HPDE6-E6E7 (cell line): Measurements from ENCODE around the gene JPH3.

Source experiments
- DNase-seq: peaks from one replicate; pipeline ENCODE4 v3.0.0; 2011; ENCODE audit warnings: missing footprints; ENCODE audit errors: extremely low spot score

Gene JPH3

DNA sequence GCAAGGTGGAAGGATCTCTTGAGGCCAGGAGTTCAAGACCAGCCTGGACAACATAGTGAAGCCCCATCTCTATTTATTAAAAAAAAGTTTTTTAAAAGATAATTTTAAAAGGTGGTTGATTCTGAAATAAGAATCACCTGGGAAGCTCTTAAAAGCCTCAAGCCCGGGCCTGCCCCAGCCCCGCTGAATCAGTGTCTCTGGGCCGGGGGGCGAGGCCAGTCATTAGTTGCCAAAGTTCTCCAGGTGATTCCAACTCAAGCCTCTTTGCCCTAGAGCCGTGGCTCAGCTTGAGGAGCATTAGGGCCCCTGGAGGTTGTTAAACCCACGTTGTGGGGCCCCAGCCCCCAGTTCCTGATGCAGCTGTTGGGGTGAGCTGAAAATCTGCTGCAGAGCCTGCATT lies 24.6 kb downstream of the JPH3 start:
- no peak for DNase-seq

GRCh38 chr16:87627542-87628245 lies 25.4 kb downstream of the JPH3 start:
- DNase-seq = no peak

GRCh38 chr16:87628246-87628923 lies 26.1 kb downstream of the JPH3 start:
- no peak for DNase-seq

GRCh38 chr16:87628940-87629339 lies 26.6 kb downstream of the JPH3 start:
- peak; percentile 75 for DNase-seq

- no peak for DNase-seq
These were observed 28.8 kb downstream of the JPH3 start for GRCh38 chr16:87631067-87631466.

- no peak for DNase-seq
These were observed 32.1 kb downstream of the JPH3 start for GRCh38 chr16:87634411-87634810.

DNA sequence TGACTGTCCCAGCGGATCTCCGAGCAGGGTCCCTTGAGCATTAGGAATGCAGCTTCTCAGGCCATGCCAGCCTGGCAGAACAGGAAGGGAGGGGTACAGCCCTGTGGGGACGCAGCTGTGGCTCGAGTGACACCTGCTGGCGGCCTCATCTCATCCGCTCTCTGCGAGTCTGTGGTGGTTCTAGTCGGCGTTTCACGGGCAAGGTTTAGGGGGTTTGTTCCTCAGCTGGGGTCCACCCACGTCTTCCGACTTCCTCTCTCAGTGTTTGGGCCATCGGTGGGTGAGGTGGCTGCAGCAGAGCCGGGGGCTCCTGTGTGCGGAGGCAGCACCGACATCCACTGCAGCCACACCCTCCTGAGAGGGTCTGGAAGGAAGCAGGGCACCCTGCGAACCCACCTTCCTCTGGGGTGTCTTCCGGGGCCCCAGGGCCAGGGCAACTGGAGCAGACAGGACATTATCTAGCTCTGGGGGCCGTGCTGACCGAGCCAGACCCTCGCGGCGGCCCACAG lies 33.3 kb downstream of the JPH3 start:
- peak; percentile 73 for DNase-seq

DNA sequence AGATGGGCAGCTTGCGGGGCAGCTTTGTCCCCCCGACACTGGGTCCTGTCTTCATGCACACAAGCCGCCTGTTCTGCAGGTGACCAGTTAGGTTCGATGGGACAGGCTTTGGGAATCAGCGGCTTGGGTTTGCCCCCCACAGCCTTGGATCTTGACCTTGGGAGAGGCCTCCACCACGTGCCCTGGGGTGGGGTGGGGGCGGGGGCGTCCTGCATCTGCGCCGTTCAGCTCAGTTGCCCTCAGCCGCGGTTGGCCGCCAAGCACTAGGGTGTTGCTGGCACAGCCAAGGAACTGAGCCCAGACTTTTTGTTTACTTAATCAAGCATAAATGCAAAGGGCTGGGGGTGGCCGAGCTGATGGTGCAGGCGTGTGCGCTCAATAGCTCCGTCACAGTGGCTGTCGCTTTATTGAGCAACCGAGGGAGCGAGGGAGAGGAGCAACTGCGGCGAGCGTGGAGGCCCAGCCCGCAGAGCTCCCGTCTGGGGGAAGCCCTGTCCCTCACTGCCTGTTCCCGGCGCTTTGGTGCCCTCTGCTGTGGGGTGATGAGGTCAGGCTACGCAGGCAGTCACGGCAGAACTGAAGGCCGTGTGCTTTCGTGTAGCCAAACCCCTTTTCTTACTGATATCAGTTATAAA lies 33.9 kb downstream of the JPH3 start:
- peak; percentile 95 for DNase-seq

DNA sequence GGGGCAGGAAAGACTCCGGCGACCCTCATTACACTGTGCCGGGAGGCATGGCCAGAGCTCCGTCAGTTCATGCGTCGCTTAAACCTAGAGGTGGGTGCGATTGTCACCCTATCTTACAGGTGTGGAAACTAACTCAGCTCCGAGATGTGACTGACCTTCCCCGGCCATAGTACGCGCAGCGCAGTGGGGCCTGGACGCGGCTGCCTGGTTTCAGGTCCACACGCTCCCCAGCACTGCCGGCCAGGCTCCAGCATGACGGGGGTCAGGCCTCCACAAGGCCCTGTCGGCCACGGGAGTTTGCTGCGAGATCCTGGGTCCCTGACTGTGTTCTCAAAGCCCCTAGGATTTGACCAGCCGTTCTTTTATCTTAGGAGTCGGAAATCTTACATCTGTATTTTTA lies 34.4 kb downstream of the JPH3 start:
- DNase-seq = no peak

DNA sequence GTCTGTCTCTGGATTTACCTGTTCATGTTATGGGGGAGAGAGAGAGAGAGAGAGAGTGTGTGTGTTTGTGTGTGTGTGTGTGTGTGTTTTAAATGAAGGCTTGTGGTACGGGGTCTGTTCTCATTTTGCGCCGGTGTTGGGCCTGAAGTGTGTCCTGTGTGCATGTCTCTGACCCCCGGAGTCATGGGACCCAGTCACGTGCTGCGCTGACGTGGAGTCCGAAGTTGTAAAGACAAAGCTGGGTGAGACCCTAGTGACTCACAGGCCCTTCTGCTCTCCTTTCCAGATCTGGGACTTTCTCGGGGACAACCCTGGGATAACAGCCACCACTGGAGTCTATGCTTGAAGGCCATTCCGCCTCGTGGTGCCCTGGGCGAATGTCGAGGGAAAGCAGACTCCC lies 35.0 kb downstream of the JPH3 start:
- no peak for DNase-seq

- DNase-seq = no peak
These were observed 36.4 kb downstream of the JPH3 start for GRCh38 chr16:87638736-87639135.

DNA sequence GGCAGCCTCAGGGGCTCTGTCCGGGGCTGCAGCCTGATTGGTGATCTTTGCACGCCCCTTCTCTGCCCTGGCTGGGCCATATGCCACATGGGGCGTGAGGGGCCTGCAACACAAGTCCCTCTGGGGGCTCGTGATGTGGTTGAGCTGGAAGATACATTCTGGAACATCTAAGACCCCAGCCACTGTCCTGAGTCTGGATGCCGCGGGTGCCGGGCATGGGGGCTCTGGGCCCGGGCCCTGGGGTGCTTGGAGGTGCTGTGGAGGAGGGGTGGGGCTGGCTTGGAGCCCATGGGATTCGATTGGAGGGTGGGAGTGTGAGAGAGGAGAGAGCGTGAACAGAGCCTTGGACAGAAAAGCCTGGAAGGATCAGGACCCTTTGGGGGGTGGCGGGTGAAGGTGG lies 39.4 kb downstream of the JPH3 start:
- no peak for DNase-seq

GRCh38 chr16:87642491-87642890 lies 40.2 kb downstream of the JPH3 start:
- no peak for DNase-seq

DNA sequence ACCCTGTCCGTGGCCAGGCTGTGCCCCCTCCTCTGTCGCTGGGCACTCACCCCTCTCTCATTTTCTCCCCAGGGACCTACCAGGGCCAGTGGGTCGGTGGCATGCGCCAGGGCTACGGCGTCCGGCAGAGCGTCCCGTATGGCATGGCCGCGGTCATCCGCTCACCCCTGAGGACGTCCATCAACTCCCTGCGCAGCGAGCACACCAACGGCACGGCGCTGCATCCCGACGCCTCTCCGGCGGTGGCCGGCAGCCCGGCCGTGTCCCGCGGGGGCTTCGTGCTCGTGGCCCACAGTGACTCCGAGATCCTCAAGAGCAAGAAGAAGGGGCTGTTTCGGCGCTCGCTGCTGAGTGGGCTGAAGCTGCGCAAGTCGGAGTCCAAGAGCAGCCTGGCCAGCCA lies 41.9 kb downstream of the JPH3 start:
- DNase-seq = no peak

DNA sequence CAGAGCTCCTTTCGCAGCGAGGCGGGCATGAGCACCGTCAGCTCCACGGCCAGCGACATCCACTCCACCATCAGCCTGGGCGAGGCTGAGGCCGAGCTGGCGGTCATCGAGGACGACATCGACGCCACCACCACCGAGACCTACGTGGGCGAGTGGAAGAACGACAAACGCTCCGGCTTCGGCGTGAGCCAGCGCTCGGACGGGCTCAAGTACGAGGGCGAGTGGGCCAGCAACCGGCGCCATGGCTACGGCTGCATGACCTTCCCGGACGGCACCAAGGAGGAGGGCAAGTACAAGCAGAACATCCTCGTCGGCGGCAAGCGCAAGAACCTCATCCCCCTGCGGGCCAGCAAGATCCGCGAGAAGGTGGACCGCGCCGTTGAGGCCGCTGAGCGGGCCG lies 42.3 kb downstream of the JPH3 start:
- DNase-seq = no peak

DNA sequence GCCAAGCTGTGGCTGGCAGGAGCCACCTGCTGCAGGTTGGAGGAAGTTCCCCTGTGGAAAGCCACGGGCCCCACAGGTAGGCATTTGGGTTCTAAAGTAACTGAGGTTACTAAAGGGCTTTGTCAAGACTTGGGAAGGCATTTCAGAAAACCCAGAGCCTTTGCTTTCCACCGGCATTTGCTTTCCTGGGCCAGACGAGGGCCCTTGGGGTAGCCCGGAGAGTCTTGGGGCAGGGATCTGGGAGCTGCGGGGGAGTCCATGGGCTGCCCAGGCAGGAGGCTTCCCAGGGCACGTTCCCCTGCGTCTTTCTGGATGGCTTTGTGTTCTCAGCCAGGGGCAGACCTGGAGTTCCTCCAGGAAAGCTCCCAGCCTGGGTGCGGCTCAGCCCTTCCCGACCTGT lies 43.5 kb downstream of the JPH3 start:
- no peak for DNase-seq

- DNase-seq = no peak
These were observed 45.3 kb downstream of the JPH3 start for GRCh38 chr16:87647431-87648185.

DNA sequence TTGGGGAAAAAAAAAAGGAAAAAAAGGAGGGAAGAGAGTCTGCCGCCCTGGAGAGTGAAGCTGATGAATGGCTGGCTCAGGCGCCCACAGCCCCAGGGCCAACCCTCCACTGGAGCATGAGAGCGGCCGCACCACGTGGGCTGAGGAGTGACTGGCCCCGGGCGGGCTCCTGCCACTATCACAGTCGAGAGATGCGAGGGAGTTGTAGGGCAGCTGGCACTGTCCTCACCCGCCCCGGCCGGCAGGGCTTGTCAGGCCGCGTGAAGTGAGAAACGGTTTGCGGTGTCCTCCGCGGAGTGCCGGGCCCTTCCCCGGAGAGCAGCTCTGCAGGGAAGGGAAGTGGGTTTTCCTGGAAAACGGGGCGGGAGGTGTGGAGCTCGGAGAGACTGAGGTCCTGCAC lies 45.9 kb downstream of the JPH3 start:
- DNase-seq = no peak

DNA sequence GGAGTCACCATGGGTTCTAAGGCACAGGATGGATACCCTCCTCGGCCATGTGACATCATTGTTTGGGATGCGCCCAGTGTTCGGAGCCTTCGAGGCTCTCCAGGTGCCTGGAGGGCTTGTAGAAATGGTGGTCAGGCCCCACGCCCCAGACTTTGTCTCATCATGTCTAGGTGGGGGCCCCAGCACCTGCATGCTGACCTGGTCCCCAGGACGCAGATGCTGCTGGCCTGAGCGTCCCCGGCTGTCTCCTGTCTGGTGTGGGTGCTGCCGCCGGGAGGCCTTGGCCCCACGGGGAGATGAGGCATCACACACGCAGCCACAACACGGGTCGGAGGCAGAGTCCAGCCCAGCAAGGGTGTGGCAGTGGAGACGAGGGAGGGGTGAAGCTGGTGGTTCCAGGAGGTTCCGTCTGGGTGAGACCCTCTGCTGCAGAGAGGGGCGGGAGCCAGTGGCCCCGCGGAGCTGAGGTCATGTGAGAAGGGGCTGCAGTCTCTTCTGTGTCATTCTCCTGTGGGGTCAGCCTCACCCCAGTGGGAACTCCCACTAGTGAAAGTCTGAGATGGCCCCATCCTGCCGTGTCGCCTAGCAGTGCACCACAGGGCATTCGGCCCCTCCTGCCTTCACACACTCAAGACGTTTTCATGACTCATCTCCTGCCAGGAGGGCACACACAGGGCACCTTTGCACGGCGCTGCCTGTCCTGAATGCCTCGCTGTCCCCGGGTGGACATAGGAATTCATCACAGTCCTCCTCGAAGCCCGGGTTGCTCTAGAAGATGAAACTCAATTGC lies 46.6 kb downstream of the JPH3 start:
- no peak for DNase-seq

DNA sequence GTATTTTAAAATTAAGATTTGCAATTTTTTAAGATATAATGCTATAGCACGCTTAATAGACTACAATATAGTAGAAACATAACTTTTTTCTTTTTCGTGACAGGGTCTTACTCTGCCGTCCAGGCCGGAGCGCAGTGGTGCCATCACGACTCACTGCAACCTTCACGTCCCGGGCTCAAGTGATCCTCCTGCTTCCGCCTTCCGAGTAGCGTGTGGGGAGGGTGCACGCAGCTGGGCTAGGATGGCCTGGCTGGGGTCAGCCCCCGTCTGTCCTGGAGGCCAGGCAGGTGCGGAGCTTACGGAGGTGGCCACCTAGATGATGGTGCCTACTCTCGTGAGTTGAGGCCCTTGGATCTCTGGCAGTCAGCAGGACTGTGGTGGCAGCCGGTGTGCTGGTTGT lies 50.1 kb downstream of the JPH3 start:
- DNase-seq = no peak

GRCh38 chr16:87652799-87653198 lies 50.5 kb downstream of the JPH3 start:
- DNase-seq = no peak
